ENCODE results near the gene RAD51D. TPM values are rescaled to one million over a fixed set of nuclear protein-coding genes. Genes with fewer than 3 reads are reported as not detected.

Gene RAD51D
- total RNA-seq, 1 experiment from 2014 or later: 17.1 TPM

DNA sequence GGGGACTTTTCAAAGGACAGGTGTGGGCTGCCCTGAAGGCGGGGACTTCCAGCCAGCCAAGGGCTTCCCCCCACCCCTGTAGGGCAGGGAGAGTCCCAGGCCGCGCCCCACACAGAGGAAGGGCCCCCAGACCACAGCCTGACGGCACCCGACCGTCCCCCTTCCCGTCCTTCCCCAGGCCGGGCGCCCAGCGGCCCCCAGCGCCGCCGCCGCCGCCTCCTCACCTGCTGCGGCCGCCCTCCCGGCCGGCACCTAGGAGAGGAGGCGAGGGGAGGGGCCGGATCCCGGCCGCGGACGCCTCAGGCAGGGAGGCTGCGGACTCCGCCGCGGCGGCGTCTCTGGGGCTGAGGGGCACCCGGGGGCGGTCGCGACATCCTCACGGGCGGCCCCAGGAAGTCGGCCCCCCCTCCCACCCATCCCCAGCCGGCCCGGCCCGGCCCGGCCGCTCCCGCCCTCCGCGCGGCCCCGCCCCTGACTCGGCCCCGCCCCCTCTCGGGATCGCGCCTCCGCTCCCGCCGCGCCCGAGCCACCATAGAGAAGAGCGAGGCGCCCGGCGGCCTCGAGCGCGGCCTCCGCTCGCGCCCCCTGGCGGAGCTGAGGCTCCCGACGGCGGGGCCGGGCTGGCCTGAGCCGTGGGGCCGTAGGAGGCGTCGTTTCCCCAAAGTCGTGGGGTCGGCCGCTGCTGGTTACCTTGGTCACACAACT is 30.6 kb downstream of the RAD51D start:
- BruUV-seq (replicated peaks): no TSS peak
- DNase-seq: peak; percentile 92
- no peaks in the 10 kb centered on the region for H3K27me3 Mint-ChIP-seq (ENCODE audit: unreplicated experiment)
- no peaks in the 10 kb centered on the region for H3K9me3 Mint-ChIP-seq (ENCODE audit: low read depth, unreplicated experiment)
- intact Hi-C loops (cut with micrococcal nuclease; ENCODE audit: unreplicated experiment): loop anchor here (1.0 to 5.0 kb wide), 2 partner anchors 72 to 91 kb away; no protein-coding TSS in a partner anchor
- peaks cover 20% of the 10 kb centered on the region for H3K4me1 Mint-ChIP-seq (ENCODE audit: low read depth, unreplicated experiment)
- peak overlapping the region; percentile 90 for H3K27ac Mint-ChIP-seq (ENCODE audit: unreplicated experiment)
- H3K36me3 Mint-ChIP-seq (ENCODE audit: insufficient read depth, unreplicated experiment): peaks cover 50% of the 10 kb centered on the region
- H3K4me3 Mint-ChIP-seq (ENCODE audit: low read depth, unreplicated experiment): peak overlapping the region; percentile 93
- TF ChIP-seq, protein P1, sequence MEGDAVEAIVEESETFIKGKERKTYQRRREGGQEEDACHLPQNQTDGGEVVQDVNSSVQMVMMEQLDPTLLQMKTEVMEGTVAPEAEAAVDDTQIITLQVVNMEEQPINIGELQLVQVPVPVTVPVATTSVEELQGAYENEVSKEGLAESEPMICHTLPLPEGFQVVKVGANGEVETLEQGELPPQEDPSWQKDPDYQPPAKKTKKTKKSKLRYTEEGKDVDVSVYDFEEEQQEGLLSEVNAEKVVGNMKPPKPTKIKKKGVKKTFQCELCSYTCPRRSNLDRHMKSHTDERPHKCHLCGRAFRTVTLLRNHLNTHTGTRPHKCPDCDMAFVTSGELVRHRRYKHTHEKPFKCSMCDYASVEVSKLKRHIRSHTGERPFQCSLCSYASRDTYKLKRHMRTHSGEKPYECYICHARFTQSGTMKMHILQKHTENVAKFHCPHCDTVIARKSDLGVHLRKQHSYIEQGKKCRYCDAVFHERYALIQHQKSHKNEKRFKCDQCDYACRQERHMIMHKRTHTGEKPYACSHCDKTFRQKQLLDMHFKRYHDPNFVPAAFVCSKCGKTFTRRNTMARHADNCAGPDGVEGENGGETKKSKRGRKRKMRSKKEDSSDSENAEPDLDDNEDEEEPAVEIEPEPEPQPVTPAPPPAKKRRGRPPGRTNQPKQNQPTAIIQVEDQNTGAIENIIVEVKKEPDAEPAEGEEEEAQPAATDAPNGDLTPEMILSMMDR (IDR thresholded peaks at IDR 0.05; ENCODE audit: unreplicated experiment): peak; percentile 78
- CTCF ChIA-PET: interaction anchor here (1.0 to 1.2 kb wide), 4 partner anchors 45 to 97 kb away, joined by 3 to 6 read pairs (median 4); no protein-coding TSS in a partner anchor

DNA sequence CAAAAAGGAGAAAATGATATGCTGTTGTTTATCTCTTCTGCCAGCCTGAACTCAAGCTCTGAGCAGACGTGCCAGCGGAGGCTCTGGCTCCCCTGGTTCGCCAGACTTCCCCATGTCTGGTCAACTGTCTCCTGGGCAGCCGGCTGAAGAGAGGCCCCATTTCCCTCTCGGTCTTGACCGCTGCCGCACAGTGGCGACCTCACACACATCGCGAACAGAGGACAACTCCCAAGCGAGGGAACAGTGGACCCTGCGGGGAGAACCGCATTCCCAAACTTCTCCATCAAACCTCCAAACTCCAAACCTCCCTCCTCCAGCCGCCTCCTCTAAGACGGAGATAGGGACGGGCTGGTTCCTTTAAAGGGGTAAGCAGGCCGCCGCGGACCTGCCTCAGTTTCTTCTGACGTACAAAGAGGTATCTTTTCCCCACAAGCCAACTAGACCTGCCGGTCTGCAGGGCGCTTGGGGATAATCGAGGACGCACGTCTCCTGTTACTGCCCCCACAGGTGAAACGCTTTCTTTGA is 31.2 kb downstream of the RAD51D start:
- TSS peak; percentile 65 for BruUV-seq (replicated peaks)
- TF ChIP-seq, protein P1 (IDR thresholded peaks at IDR 0.05; ENCODE audit: unreplicated experiment): no peak
- peaks cover 56% of the 10 kb centered on the region for H3K36me3 Mint-ChIP-seq (ENCODE audit: insufficient read depth, unreplicated experiment)

DNA sequence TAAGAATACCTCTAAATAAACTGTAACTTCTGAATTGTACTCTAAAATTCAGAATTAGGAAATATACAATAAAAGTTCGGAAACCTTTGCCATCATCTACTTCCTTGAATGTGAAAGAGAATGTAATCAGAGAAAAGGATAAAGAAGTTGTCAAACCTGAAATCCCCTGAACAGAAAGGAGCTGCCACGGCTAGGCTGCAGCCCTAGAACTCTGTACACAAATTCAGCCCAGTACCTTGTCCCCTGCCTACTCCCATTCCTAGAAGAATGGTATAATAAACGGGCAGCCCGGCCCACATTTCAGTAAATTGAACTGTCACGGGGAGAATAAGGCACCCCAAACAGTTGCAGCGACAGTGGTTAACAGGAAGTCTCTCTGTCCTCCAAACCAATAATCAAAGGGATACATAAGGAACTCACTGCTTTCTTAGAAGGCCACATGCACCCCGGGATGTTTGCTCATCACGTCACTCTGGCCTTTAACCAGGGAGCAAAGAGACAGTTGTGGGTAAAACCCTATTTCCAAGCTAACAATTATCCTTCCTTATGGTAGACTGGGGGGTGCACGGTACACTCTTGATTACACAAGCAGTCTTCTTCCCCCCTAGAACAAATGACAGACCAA is 31.8 kb downstream of the RAD51D start:
- peak overlapping the region; percentile 93 for H3K4me3 Mint-ChIP-seq (ENCODE audit: low read depth, unreplicated experiment)
- DNase-seq: peak; percentile 28
- no peaks in the 10 kb centered on the region for H3K27me3 Mint-ChIP-seq (ENCODE audit: unreplicated experiment)
- peak overlapping the region; percentile 90 for H3K27ac Mint-ChIP-seq (ENCODE audit: unreplicated experiment)
- CTCF ChIA-PET: interaction anchor here (0.6 to 1.9 kb wide), 4 partner anchors 31 to 1110 kb away, joined by 3 to 7 read pairs (median 4); no protein-coding TSS in a partner anchor
- H3K4me1 Mint-ChIP-seq (ENCODE audit: low read depth, unreplicated experiment): peaks cover 31% of the 10 kb centered on the region
- no TSS peak for BruUV-seq (replicated peaks)
- peaks cover 61% of the 10 kb centered on the region for H3K36me3 Mint-ChIP-seq (ENCODE audit: insufficient read depth, unreplicated experiment)
- TF ChIP-seq, protein P1 (IDR thresholded peaks at IDR 0.05; ENCODE audit: unreplicated experiment): no peak
- H3K9me3 Mint-ChIP-seq (ENCODE audit: low read depth, unreplicated experiment): no peaks in the 10 kb centered on the region
- intact Hi-C loops (cut with micrococcal nuclease; ENCODE audit: unreplicated experiment): loop anchor here (2.0 to 5.0 kb wide), 2 partner anchors 41 to 71 kb away; no protein-coding TSS in a partner anchor

More for the DNA sequence above, 31.2 kb downstream of the RAD51D start:
- H3K9me3 Mint-ChIP-seq (ENCODE audit: low read depth, unreplicated experiment): no peaks in the 10 kb centered on the region
- peak overlapping the region; percentile 90 for H3K27ac Mint-ChIP-seq (ENCODE audit: unreplicated experiment)
- peak overlapping the region; percentile 93 for H3K4me3 Mint-ChIP-seq (ENCODE audit: low read depth, unreplicated experiment)
- peak; percentile 31 for DNase-seq
- intact Hi-C loops (cut with micrococcal nuclease; ENCODE audit: unreplicated experiment): loop anchor here (5.0 kb wide), 1 partner anchor 71 kb away; no protein-coding TSS in a partner anchor
- CTCF ChIA-PET: interaction anchor here (0.7 to 1.9 kb wide), 2 partner anchors 31 to 69 kb away, joined by 3 to 7 read pairs; no protein-coding TSS in a partner anchor
- H3K4me1 Mint-ChIP-seq (ENCODE audit: low read depth, unreplicated experiment): peaks cover 25% of the 10 kb centered on the region
- no peaks in the 10 kb centered on the region for H3K27me3 Mint-ChIP-seq (ENCODE audit: unreplicated experiment)

DNA sequence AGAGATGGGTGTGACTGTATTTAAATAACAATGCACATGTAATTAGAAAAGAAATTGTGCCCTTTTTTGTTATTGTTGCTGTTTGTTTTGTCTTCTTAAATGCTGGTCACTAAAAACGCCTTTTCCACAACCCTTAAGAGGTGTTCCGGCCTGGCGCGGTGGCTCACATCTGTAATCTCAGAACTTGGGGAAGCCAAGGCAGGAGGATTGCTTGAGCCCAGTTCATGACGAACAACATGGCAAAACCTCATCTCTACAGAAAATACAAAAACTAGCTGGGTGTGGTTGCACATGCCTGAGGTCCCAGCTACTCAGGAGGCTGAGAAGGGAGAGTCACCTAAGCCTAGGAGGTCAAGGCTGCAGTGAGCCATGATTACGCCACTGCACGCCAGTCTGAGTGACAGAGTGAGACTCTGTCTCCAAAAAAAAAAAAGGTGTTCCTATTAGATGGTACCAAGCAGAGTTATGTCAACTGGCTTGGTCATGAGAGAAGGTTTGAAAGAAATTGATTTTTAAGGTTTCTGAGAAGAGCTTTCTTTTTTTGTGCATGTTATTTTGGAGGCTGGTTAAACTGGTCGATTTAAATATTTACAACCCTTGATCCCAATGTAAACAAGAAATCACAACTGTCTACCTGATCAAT is 32.6 kb downstream of the RAD51D start:
- peak; percentile 30 for DNase-seq
- H3K27ac Mint-ChIP-seq (ENCODE audit: unreplicated experiment): peak overlapping the region; percentile 90
- peaks cover 39% of the 10 kb centered on the region for H3K4me1 Mint-ChIP-seq (ENCODE audit: low read depth, unreplicated experiment)
- peak overlapping the region; percentile 93 for H3K4me3 Mint-ChIP-seq (ENCODE audit: low read depth, unreplicated experiment)
- no peaks in the 10 kb centered on the region for H3K9me3 Mint-ChIP-seq (ENCODE audit: low read depth, unreplicated experiment)
- peaks cover 61% of the 10 kb centered on the region for H3K36me3 Mint-ChIP-seq (ENCODE audit: insufficient read depth, unreplicated experiment)
- BruUV-seq (replicated peaks): TSS peak; percentile 31
- intact Hi-C loops (cut with micrococcal nuclease; ENCODE audit: unreplicated experiment): loop anchor here (2.0 to 5.0 kb wide), 2 partner anchors 40 to 70 kb away; no protein-coding TSS in a partner anchor
- CTCF ChIA-PET: interaction anchor here (0.6 to 1.9 kb wide), 3 partner anchors 68 to 1110 kb away, joined by 3 to 7 read pairs (median 5); no protein-coding TSS in a partner anchor
- no peaks in the 10 kb centered on the region for H3K27me3 Mint-ChIP-seq (ENCODE audit: unreplicated experiment)
- TF ChIP-seq, protein P1 (IDR thresholded peaks at IDR 0.05; ENCODE audit: unreplicated experiment): no peak

All from Calu3 (cell line).